SH-SY5Y (cell line): ENCODE data around the gene GNAI2.

ENCODE experiments used
- GATA2 ChIP-seq: IDR thresholded peaks from 2 replicates; pipeline ENCODE4 v1.6.1; 2011; ENCODE audit warnings: mild to moderate bottlenecking, low read depth, low read length
- GATA3 ChIP-seq: IDR thresholded peaks from 2 replicates; pipeline ENCODE4 v1.6.1; 2011; ENCODE audit warnings: low read depth, mild to moderate bottlenecking, low read length, moderate library complexity

GRCh38 chr3:50243543-50243895, 7.5 kb downstream of the GNAI2 start:
- TF ChIP-seq GATA3 (no peak), GATA2 (no peak)
